B cell (primary cell): Measurements from ENCODE around the gene HOXD12.

ENCODE experiments used
- EZH2 ChIP-seq: IDR thresholded peaks from 2 replicates; pipeline ENCODE4 v1.6.1; 2012; ENCODE audit warnings: borderline replicate concordance, low read depth, mild to moderate bottlenecking, moderate library complexity, low read length; ENCODE audit not compliant: insufficient read depth, poor library complexity, severe bottlenecking
- TF ChIP-seq, protein P1 (sequence below): fragments of 200-600 bp; IDR thresholded peaks from one replicate; pipeline ENCODE4 v1.8.0; 2022; ENCODE audit warnings: antibody characterized with exemption, mild to moderate bottlenecking

DNA sequence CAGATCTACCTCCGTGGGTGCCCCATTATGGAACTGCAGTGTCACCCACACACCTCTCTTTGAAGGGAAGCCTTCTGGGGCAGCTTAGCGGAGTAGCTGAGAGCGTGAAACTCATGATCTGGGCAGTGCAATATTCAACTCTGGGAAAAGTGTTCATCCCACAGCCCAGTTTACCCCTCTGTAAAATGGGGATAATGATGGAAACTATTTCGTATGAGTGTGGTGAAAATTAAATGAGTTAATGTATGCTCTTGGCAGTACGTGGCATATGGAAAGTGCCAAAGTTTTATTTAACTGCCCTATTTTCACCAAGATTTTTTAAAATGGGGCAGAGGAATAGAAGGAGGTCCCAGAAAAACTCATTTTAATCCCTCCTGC is 27.3 kb upstream of the HOXD12 start:
- TF ChIP-seq EZH2, result no peak
- TF ChIP-seq, protein P1, sequence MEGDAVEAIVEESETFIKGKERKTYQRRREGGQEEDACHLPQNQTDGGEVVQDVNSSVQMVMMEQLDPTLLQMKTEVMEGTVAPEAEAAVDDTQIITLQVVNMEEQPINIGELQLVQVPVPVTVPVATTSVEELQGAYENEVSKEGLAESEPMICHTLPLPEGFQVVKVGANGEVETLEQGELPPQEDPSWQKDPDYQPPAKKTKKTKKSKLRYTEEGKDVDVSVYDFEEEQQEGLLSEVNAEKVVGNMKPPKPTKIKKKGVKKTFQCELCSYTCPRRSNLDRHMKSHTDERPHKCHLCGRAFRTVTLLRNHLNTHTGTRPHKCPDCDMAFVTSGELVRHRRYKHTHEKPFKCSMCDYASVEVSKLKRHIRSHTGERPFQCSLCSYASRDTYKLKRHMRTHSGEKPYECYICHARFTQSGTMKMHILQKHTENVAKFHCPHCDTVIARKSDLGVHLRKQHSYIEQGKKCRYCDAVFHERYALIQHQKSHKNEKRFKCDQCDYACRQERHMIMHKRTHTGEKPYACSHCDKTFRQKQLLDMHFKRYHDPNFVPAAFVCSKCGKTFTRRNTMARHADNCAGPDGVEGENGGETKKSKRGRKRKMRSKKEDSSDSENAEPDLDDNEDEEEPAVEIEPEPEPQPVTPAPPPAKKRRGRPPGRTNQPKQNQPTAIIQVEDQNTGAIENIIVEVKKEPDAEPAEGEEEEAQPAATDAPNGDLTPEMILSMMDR, result no peak
